ENCODE measurements around the gene PLA2G4B. TPM values are rescaled to one million over a fixed set of nuclear protein-coding genes. Genes with fewer than 3 reads are reported as not detected.

Gene PLA2G4B
- total and polyA plus RNA-seq, 2 experiments from 2014 or later: 2.7 to 19.6 TPM

- H3K9me2 ChIP-seq (replicated peaks; ENCODE audit: insufficient read depth): no peaks in the 10 kb centered on the region
- TF ChIP-seq EZH2phosphoT487 (IDR thresholded peaks at IDR 0.05; ENCODE audit: low read depth, severe bottlenecking, unreplicated experiment) (no peak), EZH2 (IDR thresholded peaks at IDR 0.05; ENCODE audit: borderline replicate concordance) (no peak), CTCF (IDR thresholded peaks at IDR 0.05; ENCODE audit: poor library complexity) (no peak)
- H2AFZ ChIP-seq: no peak overlapping the region
- H4K20me1 ChIP-seq (ENCODE audit: insufficient read depth, poor library complexity, severe bottlenecking): no peaks in the 10 kb centered on the region
- WGBS (ENCODE audit: low lambda C conversion rate, missing lambda C conversion rate): 93% methylated on average over 11 of the region's 12 CpGs
- H3K9me3 ChIP-seq (ENCODE audit: low read depth): no peaks in the 10 kb centered on the region
- no peaks in the 10 kb centered on the region for H3K4me1 ChIP-seq (ENCODE audit: insufficient read depth)
- no peak overlapping the region for H3K4me3 ChIP-seq
- H3K27me3 ChIP-seq: no peaks in the 10 kb centered on the region
- no peak for DNase-seq (ENCODE audit: low spot score)
- no peak overlapping the region for H3K27ac ChIP-seq
- no peak overlapping the region for H3K4me2 ChIP-seq
- no peaks in the 10 kb centered on the region for H3K79me2 ChIP-seq
- no peaks in the 10 kb centered on the region for H3K36me3 ChIP-seq (replicated peaks; ENCODE audit: insufficient read depth, low read depth)
Measured at GRCh38 chr15:41842229-41842628, 3.6 kb downstream of the PLA2G4B start.

- no peaks in the 10 kb centered on the region for H4K20me1 ChIP-seq (ENCODE audit: insufficient read depth, poor library complexity, severe bottlenecking)
- no peaks in the 10 kb centered on the region for H3K9me2 ChIP-seq (replicated peaks; ENCODE audit: insufficient read depth)
- no peaks in the 10 kb centered on the region for H3K79me2 ChIP-seq
- H2AFZ ChIP-seq: no peak overlapping the region
- no peak overlapping the region for H3K27ac ChIP-seq
- no peak overlapping the region for H3K4me3 ChIP-seq
- H3K4me2 ChIP-seq: no peak overlapping the region
- 85% methylated on average over 10 of the region's 10 CpGs for WGBS (ENCODE audit: low lambda C conversion rate, missing lambda C conversion rate)
- no peaks in the 10 kb centered on the region for H3K27me3 ChIP-seq
- H3K4me1 ChIP-seq (ENCODE audit: insufficient read depth): no peaks in the 10 kb centered on the region
- DNase-seq (ENCODE audit: low spot score): no peak
- no peaks in the 10 kb centered on the region for H3K9me3 ChIP-seq (ENCODE audit: low read depth)
- no peaks in the 10 kb centered on the region for H3K36me3 ChIP-seq (replicated peaks; ENCODE audit: insufficient read depth, low read depth)
- no peak for TF ChIP-seq EZH2 (IDR thresholded peaks at IDR 0.05; ENCODE audit: borderline replicate concordance)
- TF ChIP-seq CTCF (IDR thresholded peaks at IDR 0.05; ENCODE audit: poor library complexity): no peak
- TF ChIP-seq EZH2phosphoT487 (IDR thresholded peaks at IDR 0.05; ENCODE audit: low read depth, severe bottlenecking, unreplicated experiment): no peak
Measured at GRCh38 chr15:41843571-41843970, 4.9 kb downstream of the PLA2G4B start.

- Histone ChIP-seq H3K9me3 (ENCODE audit: low read depth) (no peaks in the 10 kb centered on the region), H3K4me2 (no peak overlapping the region), H3K9me2 (replicated peaks; ENCODE audit: insufficient read depth) (no peaks in the 10 kb centered on the region), H2AFZ (no peak overlapping the region), H3K27ac (no peak overlapping the region), H3K4me3 (no peak overlapping the region), H3K36me3 (replicated peaks; ENCODE audit: insufficient read depth, low read depth) (no peaks in the 10 kb centered on the region), H3K27me3 (no peaks in the 10 kb centered on the region), H3K4me1 (ENCODE audit: insufficient read depth) (no peaks in the 10 kb centered on the region), H4K20me1 (ENCODE audit: insufficient read depth, poor library complexity, severe bottlenecking) (no peaks in the 10 kb centered on the region), H3K79me2 (no peaks in the 10 kb centered on the region)
- TF ChIP-seq EZH2phosphoT487 (IDR thresholded peaks at IDR 0.05; ENCODE audit: low read depth, severe bottlenecking, unreplicated experiment) (no peak), CTCF (IDR thresholded peaks at IDR 0.05; ENCODE audit: poor library complexity) (no peak), EZH2 (IDR thresholded peaks at IDR 0.05; ENCODE audit: borderline replicate concordance) (no peak)
- WGBS (ENCODE audit: low lambda C conversion rate, missing lambda C conversion rate): 88% methylated on average over 12 of the region's 12 CpGs
- DNase-seq (ENCODE audit: low spot score): no peak
Measured at GRCh38 chr15:41844814-41845213, 6.2 kb downstream of the PLA2G4B start.

GRCh38 chr15:41847206-41847605, 8.6 kb downstream of the PLA2G4B start:
- no peaks in the 10 kb centered on the region for H3K27me3 ChIP-seq
- WGBS (ENCODE audit: low lambda C conversion rate, missing lambda C conversion rate): 88% methylated on average over 11 of the region's 14 CpGs

More at GRCh38 chr15:41847206-41847605, 8.6 kb downstream of the PLA2G4B start:
- H3K27ac ChIP-seq: no peak overlapping the region
- no peak overlapping the region for H2AFZ ChIP-seq
- no peak overlapping the region for H3K4me3 ChIP-seq
- H3K4me1 ChIP-seq (ENCODE audit: insufficient read depth): no peaks in the 10 kb centered on the region
- DNase-seq (ENCODE audit: low spot score): no peak
- H3K79me2 ChIP-seq: no peaks in the 10 kb centered on the region
- H4K20me1 ChIP-seq (ENCODE audit: insufficient read depth, poor library complexity, severe bottlenecking): no peaks in the 10 kb centered on the region
- no peaks in the 10 kb centered on the region for H3K36me3 ChIP-seq (replicated peaks; ENCODE audit: insufficient read depth, low read depth)
- no peak overlapping the region for H3K4me2 ChIP-seq
- H3K9me3 ChIP-seq (ENCODE audit: low read depth): no peaks in the 10 kb centered on the region
- no peak for TF ChIP-seq CTCF (IDR thresholded peaks at IDR 0.05; ENCODE audit: poor library complexity)
- TF ChIP-seq EZH2 (IDR thresholded peaks at IDR 0.05; ENCODE audit: borderline replicate concordance): no peak
- TF ChIP-seq EZH2phosphoT487 (IDR thresholded peaks at IDR 0.05; ENCODE audit: low read depth, severe bottlenecking, unreplicated experiment): no peak
- no peaks in the 10 kb centered on the region for H3K9me2 ChIP-seq (replicated peaks; ENCODE audit: insufficient read depth)
